HG02763 (cell line): ENCODE measurements around the gene GPD2.
"Not testable (repeated sequence)": the region's sequence is repeated elsewhere in the genome, so short reads cannot be mapped to it uniquely, and the experiment has no call there.

Experiments used
- ATAC-seq: cut with Tn5 transposase; IDR thresholded peaks from one replicate; pipeline ENCODE4 v1.9.1; 2021; ENCODE audit warnings: mild to moderate bottlenecking, moderate library complexity; ENCODE audit not compliant: unreplicated experiment

Gene GPD2

DNA sequence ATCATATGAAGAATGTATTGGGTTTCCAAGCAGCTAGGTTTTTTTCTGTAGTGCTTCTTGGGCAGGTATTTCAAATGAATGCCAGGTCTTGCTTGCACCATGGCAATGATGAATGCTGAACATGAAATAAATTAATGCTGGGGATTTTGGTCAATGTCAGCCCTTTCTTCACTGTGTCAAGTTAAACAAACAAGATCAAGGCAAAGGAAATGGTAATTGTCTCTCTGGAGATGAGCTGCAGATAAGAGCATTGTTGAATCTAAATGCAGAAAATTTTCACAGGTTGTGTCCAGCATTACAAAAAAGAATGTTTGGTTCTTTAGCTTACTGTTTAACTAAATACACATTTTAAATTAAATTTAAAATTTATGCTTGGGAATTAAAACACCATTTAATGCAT, 144.3 kb downstream of the GPD2 start:
- ATAC-seq, result no peak

DNA sequence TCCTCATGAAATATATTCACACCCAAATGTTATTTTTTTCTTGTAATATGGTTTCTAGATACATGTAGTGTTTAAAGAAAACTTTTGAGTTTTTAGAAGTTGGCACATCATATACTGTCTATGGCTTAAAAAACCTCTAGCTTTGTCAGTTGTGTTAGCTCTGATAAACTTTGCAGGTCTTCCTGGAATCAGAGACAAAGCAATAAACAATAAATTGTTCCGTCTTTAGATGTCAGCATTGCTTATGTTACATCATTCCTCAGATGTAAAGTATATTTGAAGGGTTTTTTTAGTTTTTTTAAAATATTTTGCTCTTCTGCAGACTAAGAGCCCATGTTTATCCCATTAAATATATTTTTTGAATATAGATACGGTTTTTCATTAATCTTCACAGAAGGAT, 145.1 kb downstream of the GPD2 start:
- ATAC-seq, result no peak

DNA sequence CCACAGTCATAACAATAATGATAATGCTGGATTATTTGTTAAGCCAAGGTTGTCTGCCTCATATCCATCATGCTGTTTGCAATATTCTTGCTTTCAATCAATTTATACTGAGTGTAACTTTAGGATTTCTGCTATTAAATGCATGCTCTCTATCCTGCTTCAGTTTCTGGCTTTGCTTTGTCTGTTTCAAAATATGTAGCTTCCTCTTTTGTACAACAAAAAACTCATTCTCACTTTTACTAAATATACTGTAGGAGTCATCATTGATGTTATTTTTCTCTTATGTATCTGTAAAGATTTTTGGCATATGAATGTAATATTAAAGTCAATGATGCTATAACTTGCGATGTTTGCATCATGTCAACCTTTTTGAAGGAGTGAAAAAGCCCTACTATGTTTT, 149.3 kb downstream of the GPD2 start:
- no peak for ATAC-seq

DNA sequence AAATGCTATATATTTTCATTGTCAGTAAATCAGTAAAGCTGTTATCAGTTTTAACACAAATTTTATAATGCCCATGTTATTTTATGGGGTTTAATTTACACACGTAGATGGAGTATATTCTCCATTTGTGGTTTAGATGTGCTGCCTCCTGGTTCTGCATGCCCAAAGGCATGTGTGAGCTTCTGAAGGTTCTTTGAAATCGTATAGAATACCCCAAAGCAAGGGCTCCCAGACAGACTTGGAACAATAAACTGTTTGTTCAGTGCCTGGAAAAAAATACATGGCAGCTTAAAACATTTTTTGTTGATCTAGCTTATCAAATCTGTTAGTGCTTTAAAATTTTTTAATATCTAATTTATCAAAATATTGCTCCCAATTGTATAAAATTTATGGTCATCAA, 150.4 kb downstream of the GPD2 start:
- ATAC-seq, result no peak

DNA sequence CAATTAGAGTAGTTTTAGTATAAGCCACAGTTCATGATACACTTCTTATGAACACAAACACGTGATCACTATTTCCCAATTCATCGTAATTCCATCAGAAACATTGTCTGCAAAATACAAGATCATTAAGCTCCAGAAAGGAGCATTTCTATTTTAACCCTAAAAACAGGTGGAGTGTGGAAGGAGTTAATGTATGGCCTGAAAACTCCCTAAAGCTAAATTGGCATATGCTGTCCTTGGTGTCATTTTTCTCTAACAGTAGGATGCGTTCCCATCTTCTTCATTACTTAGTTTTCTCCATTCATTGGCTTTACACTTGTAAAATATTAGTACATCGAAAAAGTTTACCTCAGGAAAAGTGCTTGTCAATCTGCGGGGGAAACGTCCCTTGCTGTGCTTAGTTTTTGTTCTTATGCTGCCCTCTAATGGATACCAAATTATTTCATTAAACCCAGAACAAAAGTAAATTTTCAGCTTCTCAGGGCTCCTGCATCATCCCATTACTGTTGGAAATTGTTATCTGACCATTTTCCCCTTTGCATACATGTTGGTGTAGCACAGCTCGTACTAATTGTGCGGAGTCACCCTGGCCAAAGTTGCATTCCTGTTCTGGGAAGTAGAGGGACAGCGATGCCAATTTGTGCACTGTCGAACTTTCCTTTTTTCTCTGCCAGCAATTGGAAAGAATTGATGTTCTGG, 153.4 kb downstream of the GPD2 start:
- peak; percentile 49 for ATAC-seq

DNA sequence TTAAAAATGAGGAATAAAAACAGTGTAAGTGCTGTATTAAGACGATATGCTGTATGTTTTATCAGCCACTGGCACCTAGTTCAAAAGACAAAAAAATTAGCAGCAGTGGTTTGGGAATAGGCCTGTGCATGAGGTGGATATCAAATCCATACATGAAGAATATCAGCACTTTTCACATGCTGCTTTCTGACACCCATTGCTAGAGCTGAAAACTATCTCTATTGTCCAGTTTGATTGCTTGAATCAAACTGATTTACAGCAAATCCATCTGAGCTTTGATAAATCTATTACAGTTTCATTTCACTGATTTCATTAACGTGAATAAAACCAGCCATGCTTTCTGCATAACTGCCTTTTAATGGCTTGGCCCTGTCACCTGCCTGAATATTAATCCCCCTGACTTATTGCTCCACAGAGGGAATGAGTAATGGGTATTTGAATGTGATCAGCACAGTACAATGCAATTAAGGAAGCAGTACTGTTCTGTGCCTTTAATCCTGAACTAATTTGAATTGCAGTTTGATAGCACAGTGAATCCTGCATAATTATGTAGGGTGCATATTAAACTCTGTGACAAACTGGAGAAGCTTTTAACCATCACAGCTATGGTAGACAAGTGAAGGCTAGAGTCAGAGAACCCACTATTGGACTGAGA, 154.0 kb downstream of the GPD2 start:
- no peak for ATAC-seq

DNA sequence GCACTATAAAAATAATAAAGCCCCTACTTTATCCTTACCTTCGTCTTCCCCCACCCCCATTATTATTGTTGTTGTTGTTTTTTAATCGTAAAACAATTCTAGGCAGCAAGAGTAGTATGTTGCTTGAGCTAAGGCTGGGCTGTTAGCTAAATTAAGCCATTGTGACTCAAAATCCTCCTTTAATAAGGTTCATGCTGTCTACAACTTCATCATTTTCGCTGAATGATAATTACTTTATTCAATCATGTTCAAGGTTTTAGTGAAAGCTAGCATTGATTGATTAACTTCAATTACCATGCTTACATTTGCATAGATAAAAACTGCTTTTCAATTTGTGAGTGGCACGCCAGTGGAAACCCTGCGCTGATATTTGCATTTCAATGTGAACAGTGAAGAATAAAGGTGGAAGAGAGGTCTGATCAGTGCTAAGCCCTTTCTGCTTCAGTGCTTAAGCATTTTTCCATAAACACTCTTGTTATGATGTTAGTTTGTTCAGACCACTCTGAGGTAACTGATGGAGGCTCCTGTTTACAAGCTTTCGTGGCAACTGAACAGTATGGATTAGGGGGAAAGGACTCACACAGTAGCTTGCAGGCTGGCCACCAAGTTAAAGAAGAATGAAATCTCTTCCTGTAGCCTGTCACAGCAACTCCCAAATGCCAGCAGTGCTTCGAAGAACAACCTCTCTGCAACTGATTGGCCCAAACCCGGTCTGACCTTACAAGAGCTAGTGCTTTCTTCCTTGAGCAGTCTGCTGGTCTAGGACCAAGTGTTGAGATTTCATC, 156.8 kb downstream of the GPD2 start:
- ATAC-seq, result no peak

DNA sequence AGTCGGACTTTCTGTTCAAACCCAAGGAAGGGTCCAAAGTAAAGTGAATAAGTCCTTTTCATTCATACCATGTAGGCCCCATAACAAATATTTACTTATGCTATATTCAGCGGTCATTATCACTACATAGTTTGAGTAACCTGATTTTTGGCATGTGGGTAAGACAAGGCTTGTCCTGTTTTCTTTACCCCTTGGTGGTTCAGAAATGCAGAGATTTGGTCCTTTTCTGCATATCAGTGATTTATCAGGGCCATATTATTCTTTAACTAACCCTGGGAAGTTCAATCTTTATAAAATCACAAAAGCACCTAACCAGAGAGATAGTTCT, 157.4 kb downstream of the GPD2 start:
- ATAC-seq, result no peak

DNA sequence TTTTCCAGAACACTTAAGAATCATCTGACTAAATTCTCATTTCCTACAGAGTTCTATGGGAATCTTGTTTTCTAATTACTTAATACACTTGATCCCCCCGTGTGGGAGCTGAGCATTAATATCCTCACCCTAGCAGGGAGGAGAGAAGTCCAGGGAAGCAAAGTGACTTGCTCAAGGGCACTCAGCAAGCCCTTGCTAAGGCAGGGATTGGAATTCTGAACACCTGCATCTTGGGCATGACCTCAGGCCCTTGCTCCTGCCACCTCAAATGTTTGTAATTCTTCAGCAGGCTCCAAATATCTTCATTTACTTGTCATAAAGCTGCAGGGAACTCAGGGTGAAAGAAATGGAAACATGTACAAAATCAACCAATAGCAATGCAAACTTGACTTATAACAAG, 162.4 kb downstream of the GPD2 start:
- no peak for ATAC-seq

DNA sequence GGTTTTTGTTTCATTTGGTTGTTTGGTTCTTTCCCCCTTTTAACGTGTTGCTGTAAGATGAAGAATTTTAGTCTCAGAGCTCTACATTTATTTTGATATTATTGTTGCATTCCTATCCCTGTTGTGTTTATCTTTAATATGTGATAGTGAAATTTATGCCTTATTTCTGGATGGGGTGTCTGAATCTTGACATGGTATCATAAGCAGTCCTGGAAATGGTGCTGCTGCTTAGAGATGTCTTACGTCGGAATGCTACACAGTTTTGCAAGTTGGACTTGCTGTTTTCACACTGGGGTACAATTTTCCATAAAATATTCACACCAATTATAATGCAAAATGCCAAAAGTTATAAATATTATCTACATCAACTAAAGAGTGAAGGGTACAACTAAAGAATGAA, 164.0 kb downstream of the GPD2 start:
- ATAC-seq, result no peak

DNA sequence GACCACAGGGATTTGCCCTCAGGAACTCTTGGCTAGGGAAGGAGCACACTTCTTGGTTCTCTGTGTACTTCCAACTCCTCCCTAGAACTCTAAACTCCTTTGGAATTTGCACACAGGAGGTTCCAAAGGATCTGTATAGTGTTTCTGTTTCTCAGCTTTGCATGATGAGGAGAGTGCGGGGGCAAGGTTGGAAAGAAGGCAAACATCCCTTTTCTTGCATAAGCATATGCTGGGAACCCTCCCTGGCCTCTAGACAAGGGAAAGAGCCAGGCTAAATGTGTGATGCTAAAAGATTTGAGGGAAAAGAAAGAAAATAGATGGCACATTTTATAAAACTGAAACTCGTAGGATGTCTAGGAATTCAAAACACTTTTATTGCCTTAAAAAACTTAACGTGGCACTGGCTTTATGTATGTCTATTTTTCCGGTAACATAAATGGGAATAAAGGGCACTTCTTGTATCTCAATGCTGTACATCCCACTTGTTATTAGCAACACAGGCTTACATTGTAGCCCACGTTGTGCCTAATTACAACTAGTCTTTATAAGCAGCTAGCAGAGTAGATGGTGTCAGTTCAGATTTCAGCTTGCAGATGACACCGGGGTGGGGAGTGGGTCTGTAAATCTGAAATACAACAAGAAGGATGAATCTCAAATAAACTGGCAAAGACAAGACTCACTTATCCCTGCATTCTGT, 165.8 kb downstream of the GPD2 start:
- ATAC-seq, result no peak

DNA sequence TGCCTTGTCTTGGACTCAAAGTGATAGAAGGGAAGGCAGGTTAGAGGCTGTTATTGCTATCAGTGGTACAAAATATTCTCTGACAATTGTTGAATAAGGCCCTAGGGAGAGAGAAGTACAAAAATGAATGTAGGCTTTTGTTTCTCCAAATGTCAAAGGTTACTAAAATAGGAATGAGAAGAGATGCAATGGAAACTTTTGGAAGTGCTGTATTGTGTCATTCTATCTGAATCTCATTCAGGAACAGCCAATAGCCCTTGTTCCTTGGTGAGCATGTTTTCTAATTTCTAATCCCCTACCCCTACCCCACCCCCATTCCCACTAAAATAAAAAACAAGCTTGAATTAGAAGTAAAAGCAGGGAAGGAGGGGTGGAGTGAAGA, 166.4 kb downstream of the GPD2 start:
- no peak for ATAC-seq

DNA sequence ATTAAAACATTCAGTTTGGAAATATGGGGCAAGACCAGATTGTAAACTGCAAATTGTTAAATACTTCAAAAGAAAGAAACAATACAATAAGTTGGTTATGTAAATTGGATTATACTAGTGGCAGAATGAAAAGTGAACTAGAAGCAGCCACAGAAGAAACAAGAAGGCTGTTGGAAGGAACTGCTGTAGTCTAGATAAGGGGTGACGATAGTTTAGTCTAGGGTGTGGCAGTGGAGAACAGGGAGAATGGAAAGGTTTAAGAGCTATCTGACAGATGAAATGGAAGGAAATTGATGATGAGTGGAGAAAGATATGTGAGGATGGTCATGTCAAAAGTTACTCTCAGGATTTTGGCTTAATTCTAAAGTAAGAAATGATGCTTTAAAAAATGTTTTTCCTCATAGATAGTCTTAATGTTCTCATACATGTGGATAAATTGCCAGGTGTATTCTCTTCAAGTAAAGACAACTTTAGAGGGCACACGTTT, 179.7 kb downstream of the GPD2 start:
- ATAC-seq, result no peak

DNA sequence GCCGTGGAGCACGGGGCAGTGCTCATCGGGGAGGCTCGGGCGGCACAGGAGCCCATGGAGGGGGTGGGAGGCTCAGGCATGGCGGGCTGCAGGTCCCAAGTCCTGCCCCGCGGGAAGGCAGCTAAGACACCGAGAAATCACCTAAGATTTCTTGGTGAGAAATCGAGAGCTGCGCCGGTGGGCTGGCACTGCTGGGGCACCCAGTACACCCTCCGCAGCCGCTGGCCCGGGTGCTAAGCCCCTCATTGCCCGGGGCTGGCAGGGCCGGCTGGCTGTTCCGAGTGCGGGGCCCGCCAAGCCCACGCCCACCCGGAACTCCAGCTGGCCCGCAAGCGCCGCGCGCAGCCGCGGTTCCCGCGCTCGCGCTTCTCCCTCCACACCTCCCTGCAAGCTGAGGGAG, 181.9 kb downstream of the GPD2 start:
- ATAC-seq, result not testable (repeated sequence)

DNA sequence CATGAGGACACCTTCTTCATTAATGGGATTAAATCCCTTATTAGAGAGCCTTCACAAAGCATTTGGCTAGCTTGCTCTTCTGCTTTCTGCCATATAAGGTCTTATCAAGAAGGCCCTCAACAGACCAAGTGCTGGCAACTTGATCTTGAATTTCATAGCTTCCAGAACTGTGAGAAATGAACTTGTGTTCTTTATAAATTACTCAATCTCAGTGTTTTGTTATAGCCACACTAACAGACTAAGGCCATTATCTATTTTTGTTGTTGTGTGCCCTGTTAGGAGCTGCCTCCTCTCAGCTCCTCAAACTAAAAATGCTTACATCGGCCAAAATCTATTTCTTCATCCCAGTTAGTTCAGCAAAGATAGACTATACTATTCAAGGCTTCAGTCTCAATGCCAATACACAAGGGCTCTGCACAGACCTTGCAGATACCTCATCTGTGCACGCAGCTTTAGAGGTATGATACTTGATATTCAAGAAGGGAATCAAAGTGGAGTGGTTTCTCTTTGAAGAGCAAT, 182.9 kb downstream of the GPD2 start:
- no peak for ATAC-seq

DNA sequence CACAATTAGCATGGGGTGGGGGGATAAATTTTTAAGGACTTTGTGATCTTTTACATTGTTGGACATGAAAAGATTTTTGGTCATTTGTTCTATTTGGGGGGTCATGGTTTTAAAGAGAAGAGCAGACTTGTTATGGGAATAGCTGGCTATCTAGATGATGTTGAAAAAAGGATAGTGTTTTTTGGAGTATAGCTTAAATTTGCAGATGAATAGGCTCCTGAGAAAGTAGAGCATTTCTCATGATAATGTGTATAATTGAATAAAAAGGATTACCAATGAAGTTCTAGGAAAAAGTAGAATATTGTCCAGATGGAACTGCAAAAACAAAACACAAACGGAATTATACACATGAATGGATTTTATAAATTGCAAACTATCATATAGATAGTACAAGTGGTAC, 186.3 kb downstream of the GPD2 start:
- no peak for ATAC-seq

DNA sequence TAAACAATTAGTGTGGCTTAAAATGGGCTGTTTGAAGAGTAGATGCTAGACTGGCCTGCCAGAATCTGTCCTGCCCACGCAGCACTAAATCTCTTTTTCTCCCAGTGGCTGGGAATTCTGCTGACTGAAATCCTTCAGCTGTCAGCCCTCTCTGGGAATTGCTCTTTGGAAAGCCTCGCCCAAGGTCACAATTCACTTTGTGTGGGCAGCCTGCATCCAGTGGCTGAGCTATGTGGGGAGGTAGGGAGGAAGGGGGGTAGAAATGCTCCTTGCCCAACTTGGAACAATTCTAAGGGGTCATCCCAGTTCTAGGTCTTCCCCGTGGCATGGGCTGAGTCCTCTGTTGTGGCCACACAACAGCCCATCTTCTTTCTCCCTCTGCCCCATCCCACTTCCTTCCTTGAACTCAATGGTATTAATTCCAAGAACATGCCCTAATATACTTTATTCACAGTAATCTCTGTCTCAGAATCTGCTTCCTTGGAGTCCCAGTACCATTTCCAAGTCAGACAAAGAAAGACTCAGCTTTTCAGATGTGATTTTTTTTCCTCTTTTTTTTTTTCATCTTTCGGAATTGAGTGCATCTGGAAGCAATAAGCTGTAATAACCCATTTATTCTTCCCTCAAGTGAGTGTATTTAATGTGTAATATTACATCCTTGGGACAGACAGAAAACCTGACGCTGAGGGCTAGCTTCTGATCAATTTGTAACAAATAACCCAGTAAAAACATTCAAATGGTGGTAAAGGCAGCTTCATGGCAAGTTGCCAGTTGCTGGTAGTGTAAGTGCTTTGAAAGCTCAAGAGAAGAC, 189.4 kb downstream of the GPD2 start:
- ATAC-seq, result no peak

DNA sequence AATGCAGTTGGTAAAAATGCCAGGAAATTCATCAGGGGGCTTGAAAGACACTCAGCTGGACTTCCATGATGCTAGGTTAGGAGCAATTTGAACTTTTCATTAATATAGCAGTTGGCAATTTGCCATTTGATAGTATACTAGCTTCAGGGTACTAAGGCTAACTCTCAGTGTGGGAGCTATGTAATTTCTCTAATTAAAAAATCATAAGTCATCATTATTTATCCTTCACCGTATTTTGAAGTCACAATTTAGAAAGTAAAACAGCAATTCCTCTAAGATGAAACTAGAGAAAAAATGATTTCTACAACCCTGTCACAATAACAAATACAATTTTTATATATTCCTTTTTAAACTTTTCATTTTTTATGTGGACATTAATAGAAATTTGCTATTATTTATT, 190.8 kb downstream of the GPD2 start:
- no peak for ATAC-seq

DNA sequence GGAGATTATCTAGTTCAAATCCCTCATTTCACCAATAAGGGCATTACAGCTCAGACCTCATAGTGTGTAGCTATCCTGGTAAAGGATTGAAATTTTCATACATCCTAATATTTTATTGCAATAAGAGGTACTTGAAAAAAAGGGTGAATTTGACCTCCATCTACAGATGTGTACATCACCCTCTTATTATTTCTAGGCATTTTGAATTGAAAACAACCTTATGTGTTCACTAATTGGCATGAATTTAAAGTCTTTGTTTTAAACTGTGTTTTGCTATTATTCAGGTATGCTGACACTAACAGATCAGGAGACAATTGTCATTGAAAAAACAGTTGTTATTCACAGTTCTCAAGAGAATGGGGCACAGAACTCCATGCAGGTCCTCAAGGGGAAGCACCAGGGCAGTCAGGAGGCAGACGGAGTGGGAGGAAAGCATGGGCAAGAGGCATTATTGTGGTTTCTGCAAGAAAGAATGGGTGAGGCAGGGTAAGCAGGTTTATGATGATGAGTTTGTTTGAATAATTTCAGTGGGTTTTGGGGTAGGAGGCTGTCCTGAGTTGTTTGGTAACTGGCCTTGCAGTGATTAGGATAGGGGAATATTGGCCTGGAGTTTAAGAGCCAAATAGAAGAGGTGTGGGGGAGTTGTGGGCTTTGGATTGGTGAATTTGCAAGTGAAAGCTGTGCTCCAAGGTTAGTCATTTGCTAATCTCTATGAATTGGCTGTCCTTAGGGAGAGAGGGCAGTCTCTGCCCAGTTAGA, 194.6 kb downstream of the GPD2 start:
- ATAC-seq, result no peak

DNA sequence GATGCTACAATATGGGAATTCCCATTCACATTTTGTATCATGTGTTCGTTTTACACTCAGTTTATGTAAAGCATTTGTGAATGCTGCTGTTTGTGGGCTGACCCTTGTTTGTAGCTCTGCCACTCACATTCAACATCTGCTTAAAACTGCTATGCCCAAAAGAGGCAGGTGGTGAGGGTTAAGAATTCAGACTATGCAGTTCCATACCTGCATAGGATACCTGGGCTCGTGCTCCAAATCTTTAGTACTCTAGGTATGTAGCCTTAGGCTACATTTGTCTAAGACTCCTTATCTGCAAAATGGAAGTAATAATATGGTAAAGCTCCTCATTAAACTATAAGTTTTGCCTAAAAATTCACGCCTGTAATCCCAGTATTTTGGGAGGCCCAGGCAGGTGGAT, 199.5 kb downstream of the GPD2 start:
- no peak for ATAC-seq
